Urothelium cell line (cell line): ENCODE data around the gene CCDC13.

Source experiments
- DNase-seq: peaks from one replicate; pipeline ENCODE4 v3.0.0; 2011; ENCODE audit warnings: low spot score, mixed read lengths
- FAIRE-seq: peaks from 2 replicates; lab custom pipeline; 2011; peaks lifted over from hg19 to GRCh38; lab: Jason Lieb, UNC

CCDC13 gene

GRCh38 chr3:42753757-42754156 lies 19.3 kb downstream of the CCDC13 start:
- FAIRE-seq (no peak), DNase-seq (no peak)

- DNase-seq: no peak
- no peak for FAIRE-seq
These were observed 20.1 kb downstream of the CCDC13 start for GRCh38 chr3:42752961-42753360.

- no peak for DNase-seq
- FAIRE-seq: no peak
These were observed 20.6 kb downstream of the CCDC13 start for GRCh38 chr3:42752441-42752840.

DNA sequence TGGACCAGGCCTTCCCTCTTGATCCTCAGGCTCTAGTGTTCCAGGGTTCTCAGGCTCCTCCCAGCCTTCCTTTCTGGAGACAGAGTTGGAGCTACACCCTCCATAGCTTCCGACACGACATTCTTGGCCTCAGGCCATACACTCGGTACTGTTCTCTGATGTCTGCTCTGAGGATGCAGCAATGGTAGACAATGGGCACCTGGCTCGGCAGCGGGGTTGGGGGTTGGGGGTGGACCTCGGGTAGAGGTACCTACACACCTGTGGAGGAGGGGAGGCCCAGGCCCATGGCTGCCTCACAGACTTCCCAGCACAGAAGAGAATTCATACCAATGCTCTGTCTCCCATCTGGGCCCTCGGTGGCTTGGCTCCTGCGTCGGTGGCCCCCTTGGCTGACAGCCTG lies 21.4 kb downstream of the CCDC13 start:
- FAIRE-seq (no peak), DNase-seq (no peak)

- DNase-seq (no peak), FAIRE-seq (no peak)
These were observed 22.2 kb downstream of the CCDC13 start for GRCh38 chr3:42750834-42751233.

GRCh38 chr3:42749753-42750231 lies 23.3 kb downstream of the CCDC13 start:
- FAIRE-seq (no peak), DNase-seq (no peak)

DNA sequence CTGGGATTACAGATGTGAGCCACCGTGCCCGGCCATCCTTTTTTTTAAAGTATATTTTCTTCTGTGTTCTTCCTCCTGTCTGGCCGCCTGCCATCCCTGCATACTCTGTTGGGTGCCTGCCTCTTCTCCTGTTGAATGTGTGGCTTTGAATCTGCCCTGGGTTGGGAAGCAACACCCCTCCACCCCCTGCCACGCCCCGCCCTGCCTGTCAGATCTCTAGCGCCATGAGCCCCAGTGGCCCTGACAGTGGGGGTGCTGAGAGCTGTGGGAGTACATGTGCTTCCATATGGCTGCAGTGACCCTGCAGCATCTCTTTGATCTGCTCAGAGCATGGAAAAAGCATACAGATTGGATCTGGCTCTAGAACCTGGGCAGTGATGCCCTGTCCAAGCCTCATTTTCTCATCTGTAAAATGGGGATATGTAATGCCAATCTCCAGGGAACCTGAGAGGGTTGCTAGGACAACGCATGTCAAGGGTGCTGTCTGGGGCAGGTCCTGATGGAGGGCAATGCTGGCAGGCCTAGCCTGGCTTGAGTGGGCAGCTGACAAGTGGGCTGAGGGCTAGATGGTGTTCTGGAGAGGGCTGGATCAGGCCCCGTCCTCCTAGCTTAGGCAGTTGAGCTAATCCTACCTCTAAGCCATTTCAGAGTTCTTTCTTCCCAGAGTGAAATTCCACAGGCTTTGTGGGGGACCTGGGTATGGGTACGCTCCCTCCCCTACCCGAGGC lies 23.9 kb downstream of the CCDC13 start:
- DNase-seq: no peak
- no peak for FAIRE-seq

DNA sequence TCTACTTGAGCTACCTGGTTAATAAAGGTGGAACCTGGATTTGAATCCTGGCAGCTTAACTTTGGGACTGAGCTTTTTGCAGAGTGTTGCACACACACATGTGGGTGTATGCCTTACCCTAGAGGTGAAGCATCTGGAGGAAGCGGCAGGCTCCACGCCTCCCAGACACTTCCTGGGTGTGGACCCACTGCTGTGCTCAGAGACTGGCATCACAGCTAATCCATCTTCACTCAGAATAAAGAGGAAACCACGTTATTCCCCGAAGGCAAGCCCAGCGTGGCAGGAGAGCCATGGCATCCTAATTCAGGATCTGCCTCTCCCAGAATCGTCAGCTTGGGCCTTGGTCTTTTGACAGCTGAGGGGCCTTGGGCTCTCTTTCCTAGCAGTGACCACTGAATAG lies 25.5 kb downstream of the CCDC13 start:
- no peak for DNase-seq
- no peak for FAIRE-seq

GRCh38 chr3:42746455-42747450 lies 26.3 kb downstream of the CCDC13 start:
- FAIRE-seq (peak; percentile 20), DNase-seq (no peak)

DNA sequence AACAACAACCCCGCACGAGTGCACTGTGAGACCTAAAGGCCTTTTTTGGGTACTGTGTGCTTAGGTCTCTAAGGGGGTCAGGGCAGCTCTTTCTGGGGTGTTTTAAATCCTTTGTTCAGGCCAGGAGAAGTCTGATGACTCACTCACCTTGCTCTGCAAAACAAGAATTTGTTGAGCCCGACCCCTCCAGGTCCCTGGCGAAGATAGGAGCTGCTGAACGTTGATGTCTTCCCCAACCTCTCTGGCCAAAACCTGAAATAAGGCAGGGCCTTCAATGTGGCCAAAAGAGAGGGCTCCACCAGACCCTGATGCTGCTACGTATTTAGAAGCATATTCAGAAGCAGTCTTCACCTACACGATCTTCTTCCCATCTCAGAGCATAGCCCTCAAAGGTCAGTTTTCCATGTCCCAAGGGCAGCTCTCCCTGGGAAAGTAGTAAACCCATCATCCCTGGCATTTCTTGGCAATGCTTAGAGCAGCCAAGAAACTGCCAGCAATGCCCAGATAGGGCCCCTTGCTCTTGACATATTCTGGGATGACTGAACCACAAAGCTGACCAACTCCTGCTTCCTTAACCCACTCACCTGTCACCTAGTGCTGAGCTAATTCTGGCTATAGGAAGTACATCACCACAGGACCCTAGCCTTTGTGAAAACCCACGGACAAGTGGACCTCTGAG lies 27.1 kb downstream of the CCDC13 start:
- no peak for FAIRE-seq
- no peak for DNase-seq

GRCh38 chr3:42745291-42745745 lies 27.7 kb downstream of the CCDC13 start:
- no peak for FAIRE-seq

DNA sequence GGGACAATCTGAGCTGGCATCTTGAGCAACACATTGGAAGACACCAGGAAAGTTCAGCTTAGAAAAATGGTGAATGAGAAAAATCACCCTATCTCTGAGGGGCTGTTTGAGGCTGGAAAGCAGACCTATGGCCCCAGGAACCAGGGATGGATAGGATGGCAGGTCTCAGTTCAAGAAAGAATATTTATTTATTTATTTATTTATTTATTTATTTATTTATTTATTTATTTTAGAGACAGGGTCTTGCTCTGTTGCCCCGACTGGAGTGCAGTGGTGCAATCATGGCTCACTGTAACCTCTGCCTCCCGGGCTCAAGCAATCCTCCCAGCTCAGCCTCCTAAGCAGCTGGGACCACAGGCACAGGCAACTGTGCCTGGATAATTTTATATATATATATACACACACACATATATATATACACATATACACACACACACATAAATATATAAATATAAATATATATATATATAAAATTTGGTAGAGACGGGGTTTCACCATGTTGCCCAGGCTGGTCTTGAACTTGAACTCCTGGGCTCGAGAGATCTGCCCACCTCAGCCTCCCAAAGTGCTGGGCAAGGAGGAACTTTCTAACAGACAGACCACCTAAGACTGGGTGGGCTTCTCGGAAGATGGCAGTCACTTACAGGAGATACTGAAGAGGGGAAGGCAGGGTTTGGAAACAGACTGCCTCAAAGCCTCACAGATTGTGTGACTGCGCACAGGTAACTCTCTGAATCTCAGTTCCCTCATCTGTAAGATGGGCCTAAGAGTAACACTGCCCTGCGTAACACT lies 29.7 kb downstream of the CCDC13 start:
- DNase-seq (no peak), FAIRE-seq (no peak)

More at GRCh38 chr3:42745291-42745745, 27.7 kb downstream of the CCDC13 start:
- no peak for DNase-seq

DNA sequence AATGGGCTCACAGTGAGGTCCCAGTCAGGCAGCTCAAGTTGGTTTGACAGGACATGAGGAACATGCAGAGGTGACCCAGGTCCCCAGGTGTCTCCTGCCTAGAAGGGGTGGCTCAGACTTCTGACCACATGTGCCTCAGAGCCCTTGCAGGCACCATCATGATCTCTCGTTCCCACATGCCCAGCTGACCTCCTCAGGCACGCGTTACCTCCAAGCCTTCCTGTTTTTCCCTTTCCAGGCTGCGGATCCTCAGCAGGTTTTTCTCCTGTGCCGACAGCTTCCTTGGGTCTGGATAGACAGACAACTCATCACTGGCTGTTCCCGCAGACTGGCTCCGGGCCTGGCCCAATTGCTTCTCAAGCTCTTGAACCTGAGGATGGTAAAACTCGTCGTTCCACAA lies 30.4 kb downstream of the CCDC13 start:
- FAIRE-seq (no peak), DNase-seq (no peak)

GRCh38 chr3:42742259-42742658 lies 30.8 kb downstream of the CCDC13 start:
- FAIRE-seq: no peak
- no peak for DNase-seq

GRCh38 chr3:42741796-42742195 lies 31.3 kb downstream of the CCDC13 start:
- no peak for DNase-seq
- no peak for FAIRE-seq

- FAIRE-seq (no peak), DNase-seq (no peak)
These were observed 33.5 kb downstream of the CCDC13 start for GRCh38 chr3:42739401-42740158.

- FAIRE-seq (no peak), DNase-seq (no peak)
These were observed 36.5 kb downstream of the CCDC13 start for GRCh38 chr3:42736531-42736930.

- DNase-seq (no peak), FAIRE-seq (no peak)
These were observed 37.0 kb downstream of the CCDC13 start for GRCh38 chr3:42736081-42736480.

GRCh38 chr3:42735615-42736014 lies 37.4 kb downstream of the CCDC13 start:
- FAIRE-seq: no peak
- no peak for DNase-seq

GRCh38 chr3:42735019-42735418 lies 38.0 kb downstream of the CCDC13 start:
- FAIRE-seq: no peak
- DNase-seq: no peak
